IPS-15b (cell line): Measurements from ENCODE around the gene METTL16.

Source experiments
- H3K27me3 ChIP-seq: one replicate; pipeline ENCODE4 v1.6.1; 2013; ENCODE audit warnings: low read length; ENCODE audit not compliant: control insufficient read depth, insufficient read depth
- H3K36me3 ChIP-seq: one replicate; pipeline ENCODE4 v1.6.1; 2013; ENCODE audit warnings: low read length; ENCODE audit not compliant: control insufficient read depth, insufficient read depth
- H3K4me1 ChIP-seq: one replicate; pipeline ENCODE4 v1.6.1; 2013; ENCODE audit warnings: mild to moderate bottlenecking, low read length; ENCODE audit not compliant: control insufficient read depth, insufficient read depth
- H3K4me3 ChIP-seq: one replicate; pipeline ENCODE4 v1.5.1; 2013; ENCODE audit warnings: low read depth, low read length
- H3K9ac ChIP-seq: one replicate; pipeline ENCODE4 v1.6.1; 2013; ENCODE audit warnings: low read depth, mild to moderate bottlenecking, low read length
- H3K9me3 ChIP-seq: one replicate; pipeline ENCODE4 v1.6.1; 2013; ENCODE audit warnings: mild to moderate bottlenecking, low read length; ENCODE audit not compliant: control insufficient read depth, insufficient read depth

METTL16 gene

DNA sequence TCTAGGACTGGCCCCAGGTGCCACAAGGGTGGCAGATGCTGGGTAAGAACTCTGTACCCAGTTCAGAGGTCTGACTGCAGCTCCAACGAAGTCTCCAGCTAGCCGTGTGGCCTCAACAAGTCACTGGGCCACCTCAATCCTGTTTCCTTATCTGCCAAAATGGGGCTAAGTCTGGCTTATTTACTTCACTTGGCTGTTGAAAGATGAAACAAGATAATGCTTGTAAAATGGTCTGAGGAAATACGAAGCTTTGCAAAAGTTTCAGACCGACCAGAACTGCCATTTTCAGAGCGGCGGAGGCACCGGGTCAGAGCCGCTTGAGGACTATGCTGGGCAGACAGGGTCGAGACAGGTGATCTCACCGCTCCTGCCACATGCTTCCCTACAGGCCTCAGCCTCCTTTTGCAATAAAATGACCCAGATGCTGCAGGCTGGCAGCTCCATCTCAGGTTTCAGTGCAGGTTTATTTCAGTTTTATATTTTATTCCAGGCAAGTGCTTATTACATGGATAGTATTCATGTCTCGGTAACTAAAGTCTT, 128.0 kb downstream of the METTL16 start:
- H3K9ac ChIP-seq, result peak overlapping the region; percentile 16
- H3K4me3 ChIP-seq, result no peak overlapping the region
- H3K36me3 ChIP-seq, result peaks cover 19% of the 10 kb centered on the region
- H3K9me3 ChIP-seq, result no peaks in the 10 kb centered on the region
- H3K27me3 ChIP-seq, result no peaks in the 10 kb centered on the region
- peaks cover 2% of the 10 kb centered on the region for H3K4me1 ChIP-seq

DNA sequence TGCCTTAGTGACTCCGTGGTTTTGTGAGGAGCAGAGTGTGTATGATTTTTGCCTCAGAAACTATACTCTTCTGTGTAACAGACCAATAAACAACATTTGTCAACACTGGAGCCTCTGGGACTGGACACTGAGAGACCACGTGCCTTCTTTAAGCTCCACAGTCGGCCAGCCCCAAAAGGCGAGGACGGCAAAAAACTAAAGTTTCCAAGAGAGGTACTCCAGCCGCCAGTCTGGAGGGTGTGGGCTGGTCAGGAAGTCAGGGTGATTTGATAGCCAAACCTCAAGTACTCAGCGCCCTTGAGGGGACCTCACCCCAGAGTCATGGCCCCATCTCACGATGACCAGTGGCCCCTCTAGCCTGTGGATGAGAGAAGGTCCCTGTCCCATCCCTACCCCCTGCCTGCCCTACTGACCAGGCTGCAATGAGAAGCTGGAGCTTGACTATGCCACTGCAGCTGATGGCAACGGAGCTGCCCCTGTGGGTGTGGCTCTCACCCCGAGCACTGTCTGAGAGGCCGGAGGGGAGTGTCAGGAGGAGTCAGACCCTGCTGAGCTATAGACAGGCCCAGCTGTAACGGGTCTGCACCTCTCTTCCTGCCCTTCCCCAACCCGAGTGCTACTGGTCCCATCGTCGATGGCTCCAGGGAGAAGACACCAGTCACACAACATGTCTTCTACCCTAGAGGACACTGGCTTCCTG, 130.6 kb downstream of the METTL16 start:
- peaks cover 25% of the 10 kb centered on the region for H3K36me3 ChIP-seq
- H3K4me3 ChIP-seq, result no peak overlapping the region
- no peak overlapping the region for H3K9ac ChIP-seq
- H3K4me1 ChIP-seq, result no peaks in the 10 kb centered on the region
- H3K27me3 ChIP-seq, result no peaks in the 10 kb centered on the region
- no peaks in the 10 kb centered on the region for H3K9me3 ChIP-seq

DNA sequence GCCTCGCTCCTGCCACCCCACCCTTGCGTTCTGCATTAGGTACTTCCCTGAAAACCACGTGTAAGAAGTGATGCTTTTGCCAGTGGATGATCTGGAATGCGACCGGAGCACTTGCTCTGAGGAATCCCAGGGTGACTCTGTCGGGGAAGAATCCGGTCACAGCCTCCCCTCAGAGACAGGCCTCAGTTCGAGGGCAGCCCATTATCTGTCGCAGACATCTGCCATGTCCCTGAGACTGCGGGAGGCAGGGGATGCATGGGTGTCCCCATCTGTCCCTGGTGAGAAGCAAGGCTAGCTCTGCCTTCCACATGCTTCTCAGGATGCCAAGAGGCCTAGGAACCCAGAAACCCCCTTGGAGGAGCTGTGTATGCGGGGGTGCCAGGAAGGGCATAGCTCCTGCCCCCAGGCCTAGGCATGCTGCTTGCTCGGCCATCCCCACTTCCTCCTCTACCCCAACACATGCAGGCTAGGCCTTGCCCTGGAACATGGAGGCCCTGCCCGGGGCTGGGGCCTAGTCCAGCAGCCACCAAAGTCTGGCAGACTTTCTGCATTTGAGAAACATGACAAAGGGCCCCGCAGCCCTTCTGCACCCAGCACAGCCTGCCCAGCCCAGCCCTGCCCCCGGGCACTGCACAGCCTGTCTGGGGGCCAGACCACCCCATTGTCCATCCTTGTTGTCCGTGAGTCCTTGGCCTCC, 131.3 kb downstream of the METTL16 start:
- Histone ChIP-seq H3K9me3 (no peaks in the 10 kb centered on the region), H3K4me1 (no peaks in the 10 kb centered on the region), H3K36me3 (peaks cover 27% of the 10 kb centered on the region), H3K4me3 (no peak overlapping the region), H3K9ac (no peak overlapping the region), H3K27me3 (no peaks in the 10 kb centered on the region)

DNA sequence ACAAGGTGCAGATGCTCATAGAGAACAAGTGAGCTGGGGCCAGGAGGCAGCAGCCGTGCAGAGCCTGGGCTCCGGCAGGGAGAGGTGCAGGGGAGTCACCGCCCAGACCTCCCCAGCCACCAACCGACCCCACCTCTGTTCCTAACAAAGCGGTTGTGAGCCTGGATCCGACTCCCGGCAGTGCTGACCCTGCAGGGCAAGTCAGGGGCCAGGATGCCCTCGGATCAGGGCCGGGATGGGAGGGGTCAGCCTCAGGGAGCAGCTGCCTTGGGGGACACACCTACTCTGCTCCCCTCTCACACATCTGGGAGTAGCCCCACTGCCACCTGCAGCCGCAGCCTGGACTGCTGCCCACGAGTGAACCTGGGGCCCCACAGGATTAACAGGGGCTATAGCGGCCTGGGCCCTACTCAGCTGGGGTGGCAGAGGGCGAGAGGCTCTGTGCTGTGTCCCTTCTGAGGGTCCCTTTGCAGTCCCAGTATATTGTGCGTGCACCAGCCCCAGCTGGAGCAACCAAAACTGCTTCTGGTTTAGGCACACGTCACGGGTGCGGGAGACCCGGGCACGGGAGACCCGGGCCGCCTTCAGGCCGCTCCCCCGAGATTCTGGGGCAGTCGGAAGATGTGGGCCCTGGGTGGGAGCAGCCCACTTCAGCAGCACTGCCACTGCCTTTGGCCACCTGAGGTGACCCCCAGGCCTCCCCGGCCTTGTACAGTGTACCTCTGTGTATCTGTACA, 132.0 kb downstream of the METTL16 start:
- Histone ChIP-seq H3K9ac (no peak overlapping the region), H3K4me3 (no peak overlapping the region), H3K36me3 (peaks cover 31% of the 10 kb centered on the region), H3K27me3 (no peaks in the 10 kb centered on the region), H3K4me1 (no peaks in the 10 kb centered on the region), H3K9me3 (no peaks in the 10 kb centered on the region)

DNA sequence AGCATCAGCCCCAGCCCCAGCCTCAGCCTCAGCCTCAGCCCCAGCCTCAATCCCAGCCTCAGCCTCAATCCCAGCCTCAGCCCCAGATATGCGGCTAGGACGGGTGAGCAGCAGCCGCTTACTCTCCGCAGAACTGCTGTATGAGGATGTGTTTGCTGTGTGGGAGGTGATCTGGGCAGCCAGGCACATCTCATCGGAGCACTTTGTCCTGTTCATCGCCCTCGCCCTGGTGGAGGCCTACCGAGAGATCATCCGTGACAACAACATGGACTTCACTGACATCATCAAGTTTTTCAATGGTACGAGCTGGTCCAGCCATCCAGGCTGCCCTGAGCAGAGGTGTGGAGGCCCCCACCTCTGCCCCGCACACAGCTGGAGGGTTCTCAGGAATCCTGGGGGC, 132.8 kb downstream of the METTL16 start:
- Histone ChIP-seq H3K36me3 (peaks cover 31% of the 10 kb centered on the region), H3K27me3 (no peaks in the 10 kb centered on the region), H3K4me1 (no peaks in the 10 kb centered on the region), H3K9me3 (no peaks in the 10 kb centered on the region), H3K4me3 (no peak overlapping the region), H3K9ac (no peak overlapping the region)

DNA sequence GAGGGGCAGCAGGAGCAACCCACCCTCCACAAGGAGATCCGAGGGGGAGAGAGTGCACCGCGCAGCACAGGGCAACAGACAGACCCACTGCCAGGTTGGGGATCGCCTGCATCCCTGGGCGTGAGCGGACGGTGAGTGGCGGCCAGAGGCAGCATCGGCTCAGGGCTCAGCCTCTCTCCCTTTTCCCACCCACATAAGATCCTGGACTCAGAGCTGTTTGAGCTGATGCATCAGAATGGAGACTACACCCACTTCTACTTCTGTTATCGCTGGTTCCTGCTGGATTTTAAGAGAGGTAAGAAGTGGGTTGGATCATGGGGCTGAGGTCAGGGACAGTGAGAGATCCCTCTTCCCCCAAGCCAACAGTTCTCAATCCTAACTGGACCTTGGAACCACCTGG, 134.0 kb downstream of the METTL16 start:
- no peaks in the 10 kb centered on the region for H3K9me3 ChIP-seq
- H3K4me1 ChIP-seq, result no peaks in the 10 kb centered on the region
- peaks cover 42% of the 10 kb centered on the region for H3K36me3 ChIP-seq
- no peak overlapping the region for H3K4me3 ChIP-seq
- no peak overlapping the region for H3K9ac ChIP-seq
- H3K27me3 ChIP-seq, result no peaks in the 10 kb centered on the region

DNA sequence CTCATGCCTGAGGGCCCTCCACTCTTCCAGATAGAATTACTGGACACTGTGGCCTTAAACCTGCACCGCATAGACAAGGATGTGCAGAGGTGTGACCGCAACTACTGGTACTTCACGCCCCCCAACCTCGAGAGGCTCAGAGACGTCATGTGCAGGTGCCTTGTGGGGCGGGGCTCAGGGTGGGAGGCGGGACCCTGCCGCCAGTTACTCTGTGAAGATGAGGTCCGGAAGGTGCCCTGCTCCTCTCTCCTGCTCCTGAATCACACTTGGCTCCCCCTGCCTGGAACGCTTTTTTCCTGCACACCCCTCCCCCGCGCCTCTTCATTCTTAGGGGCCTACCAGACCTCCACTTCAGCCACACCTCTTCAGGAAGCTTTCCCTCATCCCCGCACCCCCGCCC, 135.6 kb downstream of the METTL16 start:
- Histone ChIP-seq H3K9ac (no peak overlapping the region), H3K9me3 (no peaks in the 10 kb centered on the region), H3K36me3 (peaks cover 46% of the 10 kb centered on the region), H3K4me1 (no peaks in the 10 kb centered on the region), H3K4me3 (no peak overlapping the region), H3K27me3 (no peaks in the 10 kb centered on the region)

DNA sequence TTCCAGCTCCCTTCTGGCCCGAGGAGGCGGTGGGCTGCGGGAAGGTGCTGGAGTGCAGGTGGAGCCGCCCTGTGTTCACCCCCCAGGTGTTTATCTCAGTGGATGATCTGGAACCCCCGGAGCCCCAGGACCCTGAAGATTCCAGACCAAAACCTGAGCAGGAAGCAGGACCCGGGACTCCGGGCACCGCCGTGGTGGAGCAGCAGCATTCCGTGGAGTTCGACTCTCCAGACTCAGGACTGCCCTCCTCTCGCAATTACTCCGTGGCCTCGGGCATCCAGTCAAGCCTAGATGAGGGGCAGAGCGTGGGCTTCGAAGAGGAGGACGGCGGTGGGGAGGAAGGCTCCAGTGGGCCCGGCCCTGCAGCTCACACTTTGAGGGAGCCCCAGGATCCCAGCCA, 136.3 kb downstream of the METTL16 start:
- no peaks in the 10 kb centered on the region for H3K4me1 ChIP-seq
- H3K27me3 ChIP-seq, result no peaks in the 10 kb centered on the region
- H3K4me3 ChIP-seq, result no peak overlapping the region
- H3K9me3 ChIP-seq, result no peaks in the 10 kb centered on the region
- peaks cover 46% of the 10 kb centered on the region for H3K36me3 ChIP-seq
- no peak overlapping the region for H3K9ac ChIP-seq

DNA sequence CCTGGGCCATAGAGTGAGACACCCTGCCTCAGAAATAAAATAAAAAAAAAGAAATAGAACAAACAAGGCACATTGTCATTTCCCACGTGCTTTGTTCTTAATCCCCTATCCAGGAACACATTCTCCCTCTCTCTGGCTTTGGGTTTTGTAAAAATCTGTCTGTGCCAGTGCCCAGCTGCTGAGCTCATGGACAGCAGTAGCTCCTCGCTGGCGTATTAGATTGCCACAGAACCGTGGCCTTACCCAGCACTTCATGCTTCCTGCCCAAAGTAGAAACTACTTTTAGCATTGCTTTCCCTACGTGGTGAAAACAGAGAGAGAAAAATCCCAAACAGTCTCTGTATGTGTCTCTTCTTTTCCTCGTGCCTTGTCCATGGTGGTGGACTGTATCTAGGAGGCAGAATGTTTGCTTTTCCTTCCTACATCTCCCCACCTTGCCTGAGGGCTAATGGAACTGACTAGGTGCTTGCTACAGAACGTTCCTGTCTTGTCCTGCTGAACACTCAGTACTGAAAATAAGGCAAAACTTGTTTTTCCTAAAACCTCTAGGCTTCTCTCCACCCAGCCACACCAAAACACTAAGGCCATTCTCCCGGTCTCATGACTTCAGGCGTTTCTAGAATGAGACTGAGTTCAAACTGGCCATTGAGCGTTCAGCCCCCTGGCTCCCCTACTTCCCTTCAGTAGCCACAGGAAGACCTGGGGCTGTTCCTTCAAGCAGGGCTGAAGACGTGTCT, 137.0 kb downstream of the METTL16 start:
- Histone ChIP-seq H3K36me3 (peaks cover 44% of the 10 kb centered on the region), H3K9ac (no peak overlapping the region), H3K4me3 (no peak overlapping the region), H3K9me3 (no peaks in the 10 kb centered on the region), H3K27me3 (no peaks in the 10 kb centered on the region), H3K4me1 (no peaks in the 10 kb centered on the region)

DNA sequence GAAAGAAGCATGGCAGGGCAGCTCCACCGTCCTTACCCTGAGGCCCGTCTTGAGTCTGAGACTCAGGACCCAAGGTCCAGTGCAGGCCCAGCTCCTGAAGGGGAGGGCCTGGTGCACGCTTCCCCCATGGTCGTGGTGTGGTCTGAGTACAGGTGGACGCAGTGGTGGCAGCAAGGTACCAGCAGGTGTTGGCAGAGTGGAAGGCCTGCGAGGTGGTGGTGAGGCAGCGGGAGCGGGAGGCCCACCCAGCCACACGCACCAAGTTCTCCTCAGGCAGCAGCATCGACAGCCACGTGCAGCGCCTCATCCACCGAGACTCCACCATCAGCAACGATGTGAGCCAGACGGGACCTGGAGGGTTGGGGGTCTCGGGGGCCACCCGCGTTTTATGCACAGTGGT, 138.5 kb downstream of the METTL16 start:
- Histone ChIP-seq H3K36me3 (peaks cover 38% of the 10 kb centered on the region), H3K9me3 (no peaks in the 10 kb centered on the region), H3K27me3 (no peaks in the 10 kb centered on the region), H3K4me1 (no peaks in the 10 kb centered on the region), H3K4me3 (no peak overlapping the region), H3K9ac (no peak overlapping the region)

DNA sequence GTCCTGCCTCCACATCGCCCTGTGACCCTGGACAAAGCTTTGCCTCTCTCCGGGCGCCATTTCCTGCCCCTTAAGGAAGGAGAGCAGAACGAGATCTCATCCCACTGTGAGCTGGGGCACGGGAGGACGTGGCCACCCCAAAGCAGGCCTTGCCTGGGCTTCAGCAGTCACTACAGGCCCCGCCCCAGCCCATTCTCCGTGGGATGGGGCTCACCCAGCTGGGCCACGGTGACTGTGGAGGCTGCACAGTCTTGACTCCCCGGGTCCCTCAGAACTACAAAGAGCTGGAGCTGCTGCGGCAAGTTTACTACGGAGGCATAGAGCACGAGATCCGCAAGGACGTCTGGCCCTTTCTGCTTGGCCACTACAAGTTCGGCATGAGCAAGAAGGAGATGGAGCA, 139.0 kb downstream of the METTL16 start:
- Histone ChIP-seq H3K4me1 (no peaks in the 10 kb centered on the region), H3K27me3 (no peaks in the 10 kb centered on the region), H3K4me3 (no peak overlapping the region), H3K9me3 (no peaks in the 10 kb centered on the region), H3K9ac (no peak overlapping the region), H3K36me3 (peaks cover 39% of the 10 kb centered on the region)
